ENCODE measurements around the gene PFN3. TPM values are rescaled to one million over a fixed set of nuclear protein-coding genes. Genes with fewer than 3 reads are reported as not detected.

Gene PFN3
- total RNA-seq, 1 experiment from 2014 or later, result not detected

DNA sequence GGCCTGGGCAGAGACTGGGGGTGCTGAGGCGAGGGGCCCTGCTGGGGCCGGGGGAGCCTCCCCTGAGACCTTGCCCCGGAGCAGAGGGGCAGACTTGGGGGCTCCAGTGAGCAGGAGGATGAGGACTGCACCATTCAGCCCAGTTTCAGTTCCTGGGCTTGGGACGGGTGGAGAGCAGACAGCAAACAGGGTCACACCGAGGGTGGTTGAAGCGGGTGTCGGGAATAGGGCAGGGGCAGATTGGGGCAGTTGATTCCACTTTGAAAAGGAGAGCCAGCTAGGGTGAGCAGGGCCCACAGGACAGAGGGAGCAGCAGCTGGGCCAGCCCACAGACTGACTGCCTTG lies 30.5 kb upstream of the PFN3 start:
- no peaks in the 10 kb centered on the region for H3K9me3 ChIP-seq
- Mint-ChIP-seq H3K36me3 (ENCODE audit: insufficient read depth, unreplicated experiment) (peaks cover 19% of the 10 kb centered on the region), H3K4me1 (ENCODE audit: low read depth, unreplicated experiment) (peaks cover 5% of the 10 kb centered on the region), H3K4me3 (ENCODE audit: unreplicated experiment) (no peak overlapping the region), H3K9me3 (ENCODE audit: unreplicated experiment) (no peaks in the 10 kb centered on the region), H3K27ac (ENCODE audit: unreplicated experiment) (no peak overlapping the region), H3K27me3 (ENCODE audit: insufficient read depth, unreplicated experiment) (no peaks in the 10 kb centered on the region)
- POLR2A ChIA-PET, result interaction anchor here (0.5 kb wide), 1 partner anchor 60 kb away, joined by 4 read pairs; no protein-coding TSS in a partner anchor
- DNase-seq, result no peak
- no peak overlapping the region for H3K4me3 ChIP-seq (ENCODE audit: low read depth, low read length)
- no peaks in the 10 kb centered on the region for H3K27me3 ChIP-seq (replicated peaks; ENCODE audit: control insufficient read depth, insufficient read depth, low read length)
- TF ChIP-seq, protein P1, sequence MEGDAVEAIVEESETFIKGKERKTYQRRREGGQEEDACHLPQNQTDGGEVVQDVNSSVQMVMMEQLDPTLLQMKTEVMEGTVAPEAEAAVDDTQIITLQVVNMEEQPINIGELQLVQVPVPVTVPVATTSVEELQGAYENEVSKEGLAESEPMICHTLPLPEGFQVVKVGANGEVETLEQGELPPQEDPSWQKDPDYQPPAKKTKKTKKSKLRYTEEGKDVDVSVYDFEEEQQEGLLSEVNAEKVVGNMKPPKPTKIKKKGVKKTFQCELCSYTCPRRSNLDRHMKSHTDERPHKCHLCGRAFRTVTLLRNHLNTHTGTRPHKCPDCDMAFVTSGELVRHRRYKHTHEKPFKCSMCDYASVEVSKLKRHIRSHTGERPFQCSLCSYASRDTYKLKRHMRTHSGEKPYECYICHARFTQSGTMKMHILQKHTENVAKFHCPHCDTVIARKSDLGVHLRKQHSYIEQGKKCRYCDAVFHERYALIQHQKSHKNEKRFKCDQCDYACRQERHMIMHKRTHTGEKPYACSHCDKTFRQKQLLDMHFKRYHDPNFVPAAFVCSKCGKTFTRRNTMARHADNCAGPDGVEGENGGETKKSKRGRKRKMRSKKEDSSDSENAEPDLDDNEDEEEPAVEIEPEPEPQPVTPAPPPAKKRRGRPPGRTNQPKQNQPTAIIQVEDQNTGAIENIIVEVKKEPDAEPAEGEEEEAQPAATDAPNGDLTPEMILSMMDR (IDR thresholded peaks at IDR 0.05; ENCODE audit: insufficient read depth in 1 of 2, low read depth in 1 of 2, low read length in 1 of 2, severe bottlenecking in 1 of 2, unreplicated experiment in 1 of 2), result no peak
- peaks cover 5% of the 10 kb centered on the region for H3K36me3 ChIP-seq (ENCODE audit: control insufficient read depth, insufficient read depth, low read length)
- CTCF ChIA-PET, result interaction anchor here (1.0 kb wide), 1 partner anchor 27 kb away, joined by 6 read pairs; no protein-coding TSS in a partner anchor
- no TSS peak for BruUV-seq (replicated peaks)
- H3K4me1 ChIP-seq, result peaks cover 11% of the 10 kb centered on the region
- intact Hi-C loops (cut with micrococcal nuclease; ENCODE audit: unreplicated experiment), result no loop called here

DNA sequence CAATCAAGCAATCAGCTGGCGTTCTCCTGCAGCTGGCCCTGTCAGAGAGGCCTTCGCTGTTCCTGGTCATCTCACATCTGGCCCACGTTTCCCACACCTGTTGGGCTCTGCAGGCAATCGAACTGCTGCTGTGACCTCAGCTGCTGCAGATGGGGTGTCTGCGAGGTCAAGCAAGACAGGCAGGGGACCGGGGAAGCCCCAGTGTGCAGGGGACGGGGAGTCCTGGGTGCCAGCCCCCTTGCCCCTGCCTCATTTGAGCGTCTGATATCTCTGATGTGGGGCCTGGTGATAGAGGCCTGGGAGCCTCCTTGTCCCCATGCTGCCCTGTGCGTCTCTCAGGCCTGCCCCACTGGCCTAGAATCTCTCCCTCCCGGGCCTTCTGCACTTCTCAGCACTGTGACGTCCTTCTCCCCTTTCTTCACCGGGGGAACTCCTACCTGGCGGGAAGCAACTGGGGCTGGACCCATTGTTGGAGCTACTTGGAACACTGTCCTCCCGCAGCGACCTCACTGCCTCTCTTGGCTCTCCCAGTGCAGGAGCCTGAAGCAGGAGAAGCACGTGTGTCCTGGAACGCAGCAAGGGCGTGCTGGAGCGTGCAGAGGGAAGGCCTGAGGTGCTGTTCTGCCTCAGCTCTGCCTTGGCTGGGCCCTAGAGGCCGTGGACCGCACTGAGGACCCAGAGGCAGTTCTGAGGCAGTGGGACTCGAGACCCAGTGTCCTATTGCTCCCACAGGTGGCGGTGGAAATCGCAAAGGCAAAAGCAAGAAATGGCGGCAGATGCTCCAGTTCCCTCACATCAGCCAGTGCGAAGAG lies 29.9 kb upstream of the PFN3 start:
- DNase-seq, result no peak
- no peak overlapping the region for H3K4me3 Mint-ChIP-seq (ENCODE audit: unreplicated experiment)
- H3K4me3 ChIP-seq (ENCODE audit: low read depth, low read length), result no peak overlapping the region
- H3K27ac Mint-ChIP-seq (ENCODE audit: unreplicated experiment), result no peak overlapping the region
- ChIA-PET POLR2A (no interaction called here), CTCF (interaction anchor here (0.7 kb wide), 2 partner anchors 17 to 80 kb away, joined by 3 to 4 read pairs; no protein-coding TSS in a partner anchor)
- H3K27me3 ChIP-seq (replicated peaks; ENCODE audit: control insufficient read depth, insufficient read depth, low read length), result no peaks in the 10 kb centered on the region
- H3K9me3 ChIP-seq, result no peaks in the 10 kb centered on the region
- TF ChIP-seq, protein P1 (IDR thresholded peaks at IDR 0.05; ENCODE audit: insufficient read depth in 1 of 2, low read depth in 1 of 2, low read length in 1 of 2, severe bottlenecking in 1 of 2, unreplicated experiment in 1 of 2), result no peak
- H3K27me3 Mint-ChIP-seq (ENCODE audit: insufficient read depth, unreplicated experiment), result no peaks in the 10 kb centered on the region
- intact Hi-C loops (cut with micrococcal nuclease; ENCODE audit: unreplicated experiment), result no loop called here
- peaks cover 8% of the 10 kb centered on the region for H3K4me1 Mint-ChIP-seq (ENCODE audit: low read depth, unreplicated experiment)
- H3K36me3 ChIP-seq (ENCODE audit: control insufficient read depth, insufficient read depth, low read length), result peaks cover 5% of the 10 kb centered on the region
- H3K9me3 Mint-ChIP-seq (ENCODE audit: unreplicated experiment), result no peaks in the 10 kb centered on the region
- BruUV-seq (replicated peaks), result no TSS peak
- H3K36me3 Mint-ChIP-seq (ENCODE audit: insufficient read depth, unreplicated experiment), result peaks cover 18% of the 10 kb centered on the region
- H3K4me1 ChIP-seq, result peaks cover 14% of the 10 kb centered on the region

DNA sequence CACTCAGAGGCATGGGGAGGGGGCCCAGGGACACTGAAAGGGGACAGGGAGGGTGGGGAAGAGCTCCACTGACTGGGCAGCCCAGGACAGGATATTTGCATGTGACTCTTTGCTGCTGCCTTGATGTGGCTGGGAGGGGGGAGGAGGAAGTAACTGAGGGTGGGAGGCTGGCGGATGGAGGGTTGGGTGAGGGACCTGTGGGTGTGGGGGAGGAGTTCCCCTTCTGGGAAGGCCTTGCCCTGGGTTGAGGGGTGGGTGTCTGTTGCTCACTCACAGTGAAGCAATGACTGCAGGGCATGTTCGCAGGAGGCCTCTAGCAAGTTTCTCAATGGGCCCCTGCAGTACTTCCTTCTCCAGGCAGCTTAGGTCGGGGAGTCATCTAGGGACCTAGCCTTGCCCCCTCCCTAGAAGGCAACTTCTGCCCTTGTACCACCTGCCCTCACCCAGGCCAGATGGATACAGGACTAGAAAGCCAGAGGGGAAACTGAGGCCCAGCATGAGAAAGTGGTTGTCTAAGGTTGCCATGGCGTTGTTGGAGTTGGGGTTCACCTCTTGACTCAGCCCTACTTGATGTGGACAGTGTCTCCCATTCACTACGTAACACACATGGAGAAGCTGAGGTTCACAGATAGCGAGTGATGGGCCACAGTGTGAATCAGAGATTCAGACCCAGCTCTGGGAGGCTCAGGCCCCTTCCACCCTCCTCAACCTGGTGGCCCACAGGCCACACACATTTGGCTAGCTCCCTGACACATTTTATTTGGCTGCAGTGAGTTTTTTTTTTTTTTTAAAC lies 29.0 kb upstream of the PFN3 start:
- H3K36me3 ChIP-seq (ENCODE audit: control insufficient read depth, insufficient read depth, low read length), result peaks cover 2% of the 10 kb centered on the region
- no peaks in the 10 kb centered on the region for H3K27me3 ChIP-seq (replicated peaks; ENCODE audit: control insufficient read depth, insufficient read depth, low read length)
- ChIA-PET POLR2A (interaction anchor here (0.7 kb wide), 1 partner anchor 8 kb away, joined by 5 read pairs; no protein-coding TSS in a partner anchor), CTCF (interaction anchor here (0.7 kb wide), 2 partner anchors 16 to 79 kb away, joined by 3 to 4 read pairs; no protein-coding TSS in a partner anchor)
- TF ChIP-seq, protein P1 (IDR thresholded peaks at IDR 0.05; ENCODE audit: insufficient read depth in 1 of 2, low read depth in 1 of 2, low read length in 1 of 2, severe bottlenecking in 1 of 2, unreplicated experiment in 1 of 2), result no peak
- intact Hi-C loops (cut with micrococcal nuclease; ENCODE audit: unreplicated experiment), result no loop called here
- no peak overlapping the region for H3K4me3 ChIP-seq (ENCODE audit: low read depth, low read length)
- Mint-ChIP-seq H3K27ac (ENCODE audit: unreplicated experiment) (no peak overlapping the region), H3K4me3 (ENCODE audit: unreplicated experiment) (no peak overlapping the region), H3K4me1 (ENCODE audit: low read depth, unreplicated experiment) (peaks cover 12% of the 10 kb centered on the region), H3K27me3 (ENCODE audit: insufficient read depth, unreplicated experiment) (no peaks in the 10 kb centered on the region), H3K9me3 (ENCODE audit: unreplicated experiment) (no peaks in the 10 kb centered on the region), H3K36me3 (ENCODE audit: insufficient read depth, unreplicated experiment) (peaks cover 18% of the 10 kb centered on the region)
- peaks cover 15% of the 10 kb centered on the region for H3K4me1 ChIP-seq
- no TSS peak for BruUV-seq (replicated peaks)
- no peaks in the 10 kb centered on the region for H3K9me3 ChIP-seq
- no peak for DNase-seq
